CD14-positive monocyte (primary cell): Measurements from ENCODE around the gene PDE8B. TPM values are rescaled to one million over a fixed set of nuclear protein-coding genes. Genes with fewer than 3 reads are reported as not detected.

ENCODE experiments used
- DNase-seq, 3 donors: peaks; one replicate each; pipeline ENCODE4 v3.0.0-alpha.2; 2011 to 2022
- H2AFZ ChIP-seq: 2 replicates; pipeline ENCODE4 v1.6.0; 2012; ENCODE audit warnings: mild to moderate bottlenecking, low read depth, low read length, inconsistent platforms; ENCODE audit not compliant: insufficient read depth, poor library complexity, severe bottlenecking
- H3K27ac ChIP-seq, 2 donors: 1 replicate in 1 of 2; 2 replicates in 1 of 2; pipeline ENCODE4 v1.5.1; 2012 to 2013; ENCODE audit warnings: low read length in 2 of 2, control low read depth in 1 of 2, inconsistent platforms in 1 of 2, low read depth in 1 of 2, mild to moderate bottlenecking in 1 of 2
- H3K27me3 ChIP-seq, 2 donors: one replicate each; pipeline versions ENCODE4 v1.6.0 to v1.6.1; 2011 to 2013; ENCODE audit warnings: low read length in 2 of 2; ENCODE audit not compliant: control insufficient read depth in 2 of 2, insufficient read depth in 2 of 2
- H3K36me3 ChIP-seq, 2 donors: replicated peaks in 1 of 2; 1 replicate in 1 of 2; 2 replicates in 1 of 2; pipeline versions ENCODE4 v1.5.1 to v1.6.1; 2012 to 2013; ENCODE audit warnings: low read length in 2 of 2, control low read depth in 1 of 2, inconsistent platforms in 1 of 2, mild to moderate bottlenecking in 1 of 2; ENCODE audit not compliant: insufficient read depth in 2 of 2, control insufficient read depth in 1 of 2
- H3K4me1 ChIP-seq, 2 donors: 1 replicate in 1 of 2; 2 replicates in 1 of 2; pipeline versions ENCODE4 v1.5.1 to v1.6.1; 2012 to 2013; ENCODE audit warnings: low read length in 2 of 2, control low read depth in 1 of 2, inconsistent platforms in 1 of 2, mild to moderate bottlenecking in 1 of 2, moderate library complexity in 1 of 2; ENCODE audit not compliant: insufficient read depth in 2 of 2, control insufficient read depth in 1 of 2
- H3K4me2 ChIP-seq: replicated peaks from 2 replicates; pipeline ENCODE3; 2012; ENCODE audit warnings: low read length, moderate library complexity, mild to moderate bottlenecking; ENCODE audit not compliant: poor library complexity, severe bottlenecking; ENCODE audit errors: extremely low read depth
- H3K4me3 ChIP-seq, 3 experiments: fragments of 200-600 bp in 1 of 3; sonication (generic) in 1 of 3; replicated peaks in 1 of 3; 1 replicate in 2 of 3; 2 replicates in 1 of 3; pipeline ENCODE4 v1.5.1; 2011 to 2013; ENCODE audit warnings: low read length in 3 of 3, mild to moderate bottlenecking in 3 of 3, control low read depth in 2 of 3, low read depth in 2 of 3, inconsistent platforms in 1 of 3, moderate library complexity in 1 of 3
- H3K79me2 ChIP-seq: 2 replicates; pipeline ENCODE4 v1.6.0; 2012; ENCODE audit warnings: mild to moderate bottlenecking, control low read depth, inconsistent platforms, low read length, moderate library complexity; ENCODE audit not compliant: insufficient read depth
- H3K9ac ChIP-seq: 2 replicates; pipeline ENCODE4 v1.6.0; 2017; ENCODE audit warnings: low read length, mild to moderate bottlenecking; ENCODE audit not compliant: insufficient read depth, poor library complexity, severe bottlenecking
- H3K9me3 ChIP-seq, 2 donors: replicated peaks in 1 of 2; 1 replicate in 1 of 2; 2 replicates in 1 of 2; pipeline versions ENCODE4 v1.5.1 to v1.6.1; 2012 to 2013; ENCODE audit warnings: low read length in 2 of 2, control low read depth in 1 of 2; ENCODE audit not compliant: control insufficient read depth in 1 of 2, insufficient read depth in 1 of 2
- H4K20me1 ChIP-seq: 2 replicates; pipeline ENCODE4 v1.6.0; 2012; ENCODE audit warnings: mild to moderate bottlenecking, low read length, control low read depth, moderate library complexity; ENCODE audit not compliant: insufficient read depth
- H3K27ac Mint-ChIP-seq, 7 donors: one replicate each; pipeline ENCODE4 v1.8.0; 2020; ENCODE audit warnings: mild to moderate bottlenecking in 7 of 7, mixed read lengths in 7 of 7, moderate library complexity in 6 of 7, inconsistent platforms in 2 of 7
- H3K27me3 Mint-ChIP-seq, 3 donors: one replicate each; pipeline ENCODE4 v1.8.0; 2021 to 2022; ENCODE audit warnings: low read depth in 3 of 3, mild to moderate bottlenecking in 3 of 3, mixed read lengths in 3 of 3, moderate library complexity in 3 of 3, inconsistent platforms in 1 of 3
- H3K36me3 Mint-ChIP-seq, 2 donors: one replicate each; pipeline ENCODE4 v1.8.0; 2020; ENCODE audit warnings: mixed read lengths in 2 of 2, inconsistent platforms in 1 of 2, mild to moderate bottlenecking in 1 of 2
- H3K4me1 Mint-ChIP-seq: one replicate; pipeline ENCODE4 v1.8.0; 2020; ENCODE audit warnings: mild to moderate bottlenecking, mixed read lengths
- H3K4me3 Mint-ChIP-seq, 2 donors: one replicate each; pipeline ENCODE4 v1.8.0; 2020; ENCODE audit warnings: mild to moderate bottlenecking in 2 of 2, mixed read lengths in 2 of 2, moderate library complexity in 1 of 2
- H3K9me3 Mint-ChIP-seq, 7 donors: one replicate each; pipeline ENCODE4 v1.8.0; 2020 to 2022; ENCODE audit warnings: mixed read lengths in 7 of 7, mild to moderate bottlenecking in 6 of 7, moderate library complexity in 6 of 7, inconsistent platforms in 2 of 7
- WGBS: methylation state at CpG from one replicate; pipeline ENCODE4 v1.1.5; 2013; ENCODE audit warnings: missing lambda C conversion rate; ENCODE audit not compliant: insufficient coverage; 5-methylcytosine and 5-hydroxymethylcytosine counted together
- intact Hi-C, 2 donors: fragments of 100-400 bp; cut with micrococcal nuclease; formaldehyde crosslinking; loops; one replicate each; pipeline versions ENCODE4 v1.15.0 to v1.15.1; 2023
- polyA plus RNA-seq, 3 donors: library from polyadenylated mRNA; depleted of rRNA in 1 of 3; unstranded in 2 of 3; stranded (reverse) in 1 of 3; fragments of 300-500 nt in 2 of 3; fragments of >200 nt in 1 of 3; fragmentation: Illumina TruSeq in 2 of 3; gene quantifications; 1 replicate in 2 of 3; 2 replicates in 1 of 3; pipeline ENCODE4 v1.2.3, GENCODE V29; 2012 to 2021
- TF ChIP-seq, protein P1 (sequence below): fragments of 200-600 bp; IDR thresholded peaks from one replicate; pipeline ENCODE4 v1.8.0; 2022; ENCODE audit warnings: antibody characterized with exemption, mild to moderate bottlenecking

Gene PDE8B
- polyA plus RNA-seq, 3 donors = 0.11 to 0.61 (median 0.29) TPM

DNA sequence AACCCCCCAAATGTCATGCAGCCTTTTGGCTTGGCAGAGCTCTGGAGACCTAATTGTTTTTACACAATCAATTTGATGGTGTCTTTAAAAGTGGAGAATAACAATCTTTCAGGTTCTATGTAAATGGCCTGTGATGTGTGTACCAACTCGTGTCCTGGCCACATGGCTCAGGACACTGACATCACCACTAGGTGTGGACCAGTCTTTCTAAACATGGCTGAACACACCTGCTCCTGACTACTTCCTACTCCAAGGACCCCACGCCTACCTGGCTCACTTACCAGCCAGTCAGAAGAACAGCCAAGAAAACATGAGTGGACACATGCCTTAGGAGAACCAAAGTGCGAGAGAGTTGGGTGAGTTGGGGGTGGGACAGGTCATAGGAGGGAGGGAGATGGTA, 210.5 kb downstream of the PDE8B start:
- Histone ChIP-seq H3K4me1 (no peaks in the 10 kb centered on the region), H3K27ac (no peak overlapping the region), H3K4me2 (no peak overlapping the region), H2AFZ (no peak overlapping the region), H3K79me2 (no peaks in the 10 kb centered on the region), H3K4me3 (no peak overlapping the region), H3K27me3 (no peaks in the 10 kb centered on the region), H3K9ac (no peak overlapping the region), H3K9me3 (no peaks in the 10 kb centered on the region), H4K20me1 (no peaks in the 10 kb centered on the region), H3K36me3 (peaks cover 5 to 19% of the 10 kb centered on the region in 2 donors)
- no peak overlapping the region for H3K4me3 Mint-ChIP-seq
- H3K9me3 Mint-ChIP-seq = peaks cover 0 to 3% (median 2%) of the 10 kb centered on the region in 7 donors
- 0% methylated on average over 1 of the region's 3 CpGs for WGBS
- DNase-seq = no peak
- H3K4me1 Mint-ChIP-seq = no peaks in the 10 kb centered on the region
- peaks cover 19 to 21% of the 10 kb centered on the region in 2 donors for H3K36me3 Mint-ChIP-seq
- intact Hi-C loops = no loop called here
- TF ChIP-seq, protein P1, sequence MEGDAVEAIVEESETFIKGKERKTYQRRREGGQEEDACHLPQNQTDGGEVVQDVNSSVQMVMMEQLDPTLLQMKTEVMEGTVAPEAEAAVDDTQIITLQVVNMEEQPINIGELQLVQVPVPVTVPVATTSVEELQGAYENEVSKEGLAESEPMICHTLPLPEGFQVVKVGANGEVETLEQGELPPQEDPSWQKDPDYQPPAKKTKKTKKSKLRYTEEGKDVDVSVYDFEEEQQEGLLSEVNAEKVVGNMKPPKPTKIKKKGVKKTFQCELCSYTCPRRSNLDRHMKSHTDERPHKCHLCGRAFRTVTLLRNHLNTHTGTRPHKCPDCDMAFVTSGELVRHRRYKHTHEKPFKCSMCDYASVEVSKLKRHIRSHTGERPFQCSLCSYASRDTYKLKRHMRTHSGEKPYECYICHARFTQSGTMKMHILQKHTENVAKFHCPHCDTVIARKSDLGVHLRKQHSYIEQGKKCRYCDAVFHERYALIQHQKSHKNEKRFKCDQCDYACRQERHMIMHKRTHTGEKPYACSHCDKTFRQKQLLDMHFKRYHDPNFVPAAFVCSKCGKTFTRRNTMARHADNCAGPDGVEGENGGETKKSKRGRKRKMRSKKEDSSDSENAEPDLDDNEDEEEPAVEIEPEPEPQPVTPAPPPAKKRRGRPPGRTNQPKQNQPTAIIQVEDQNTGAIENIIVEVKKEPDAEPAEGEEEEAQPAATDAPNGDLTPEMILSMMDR = no peak
- peaks cover 0 to 3% (median 1%) of the 10 kb centered on the region in 3 donors for H3K27me3 Mint-ChIP-seq
- no peak overlapping the region for H3K27ac Mint-ChIP-seq

DNA sequence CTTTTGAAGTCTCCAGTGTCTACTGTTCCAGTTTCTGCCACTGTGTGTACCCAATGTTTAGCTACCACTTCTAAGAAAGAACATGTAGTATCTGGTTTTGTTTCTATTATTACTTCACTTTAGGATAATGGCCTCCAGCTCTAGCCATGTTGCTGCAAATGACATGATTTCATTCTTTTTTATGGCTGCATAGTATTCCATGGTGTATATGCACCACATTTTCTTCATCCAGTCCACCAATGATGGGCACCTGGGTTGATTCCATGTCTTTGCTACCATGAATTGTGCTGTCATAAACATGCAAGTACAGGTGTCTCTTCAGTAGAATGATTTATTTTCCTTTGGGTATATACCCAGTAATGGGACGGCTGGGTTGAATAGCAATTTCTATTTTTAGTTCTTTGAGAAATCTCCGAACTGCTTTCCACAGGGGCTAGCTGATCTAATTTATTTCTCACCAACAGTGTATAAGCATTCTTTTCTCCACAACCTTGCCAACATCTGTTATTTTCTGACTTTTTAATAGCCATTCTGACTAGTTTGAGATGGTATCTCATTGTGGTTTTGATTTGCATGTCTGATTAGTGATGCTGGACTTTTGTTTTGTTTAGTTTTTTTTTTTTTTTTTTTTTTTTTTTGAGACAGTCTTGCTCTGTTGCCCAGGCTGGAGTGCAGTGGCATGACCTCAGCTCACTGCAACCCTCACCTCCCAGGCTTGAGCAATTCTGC, 212.7 kb downstream of the PDE8B start:
- Mint-ChIP-seq H3K4me1 (no peaks in the 10 kb centered on the region), H3K4me3 (no peak overlapping the region), H3K27me3 (peaks cover 0 to 3% (median 1%) of the 10 kb centered on the region in 3 donors), H3K9me3 (peaks cover 0 to 3% (median 2%) of the 10 kb centered on the region in 7 donors), H3K27ac (no peak overlapping the region), H3K36me3 (peaks cover 27 to 28% of the 10 kb centered on the region in 2 donors)
- Histone ChIP-seq H3K4me3 (no peak overlapping the region), H3K27me3 (no peaks in the 10 kb centered on the region), H3K9me3 (no peaks in the 10 kb centered on the region), H4K20me1 (no peaks in the 10 kb centered on the region), H3K36me3 (peaks cover 19 to 40% of the 10 kb centered on the region in 2 donors), H2AFZ (no peak overlapping the region), H3K27ac (no peak overlapping the region), H3K4me1 (no peaks in the 10 kb centered on the region), H3K4me2 (no peak overlapping the region), H3K9ac (no peak overlapping the region), H3K79me2 (no peaks in the 10 kb centered on the region)
- intact Hi-C loops = no loop called here
- TF ChIP-seq, protein P1 = no peak
- DNase-seq = no peak
- no CpG with 5 or more reads among the region's 2 CpGs for WGBS
